GM21619 (cell line): ENCODE data around the gene SLC35E1.
"Not testable (repeated sequence)": the region's sequence is repeated elsewhere in the genome, so short reads cannot be mapped to it uniquely, and the experiment has no call there.

Source experiments
- ATAC-seq: cut with Tn5 transposase; IDR thresholded peaks from one replicate; pipeline ENCODE4 v1.9.1; 2021; ENCODE audit not compliant: unreplicated experiment

SLC35E1 gene

DNA sequence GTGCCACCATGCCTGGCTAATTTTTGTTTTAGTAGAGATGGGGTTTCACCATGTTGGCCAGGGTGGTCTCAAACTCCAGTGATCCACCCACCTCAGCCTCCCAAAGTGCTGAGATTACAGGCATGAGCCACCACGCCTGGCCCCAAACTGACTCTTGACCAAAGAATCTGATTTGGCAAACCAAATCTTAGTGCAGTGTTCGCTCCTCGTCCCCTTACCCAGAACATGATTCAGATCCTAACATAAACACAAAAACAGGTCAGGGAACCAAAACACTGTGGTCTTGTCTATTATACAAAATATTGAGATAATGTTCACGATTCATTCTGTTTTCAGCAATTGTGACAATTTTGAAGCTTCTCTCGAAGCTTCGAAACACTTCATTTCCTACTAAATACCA lies 20.3 kb downstream of the SLC35E1 start:
- ATAC-seq, result not testable (repeated sequence)

DNA sequence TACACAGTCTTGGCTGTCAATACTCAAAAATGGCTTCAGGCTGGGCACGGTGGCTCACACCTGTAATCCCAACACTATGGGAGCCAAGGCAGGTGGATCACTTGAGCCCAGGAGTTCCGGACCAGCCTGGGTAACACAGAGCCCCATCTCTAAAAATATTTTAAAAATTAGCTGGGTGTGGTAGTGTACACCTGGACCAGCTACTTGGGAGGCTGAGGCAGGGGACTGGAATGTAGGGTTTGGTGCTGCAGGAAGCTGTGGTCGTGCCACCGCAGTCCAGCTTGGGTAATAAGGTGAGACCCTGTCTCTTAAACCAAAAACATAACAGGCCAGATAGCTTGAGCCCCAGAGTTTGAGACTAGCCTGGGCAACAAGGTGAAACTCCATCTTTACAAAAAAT lies 23.3 kb downstream of the SLC35E1 start:
- ATAC-seq, result no peak

DNA sequence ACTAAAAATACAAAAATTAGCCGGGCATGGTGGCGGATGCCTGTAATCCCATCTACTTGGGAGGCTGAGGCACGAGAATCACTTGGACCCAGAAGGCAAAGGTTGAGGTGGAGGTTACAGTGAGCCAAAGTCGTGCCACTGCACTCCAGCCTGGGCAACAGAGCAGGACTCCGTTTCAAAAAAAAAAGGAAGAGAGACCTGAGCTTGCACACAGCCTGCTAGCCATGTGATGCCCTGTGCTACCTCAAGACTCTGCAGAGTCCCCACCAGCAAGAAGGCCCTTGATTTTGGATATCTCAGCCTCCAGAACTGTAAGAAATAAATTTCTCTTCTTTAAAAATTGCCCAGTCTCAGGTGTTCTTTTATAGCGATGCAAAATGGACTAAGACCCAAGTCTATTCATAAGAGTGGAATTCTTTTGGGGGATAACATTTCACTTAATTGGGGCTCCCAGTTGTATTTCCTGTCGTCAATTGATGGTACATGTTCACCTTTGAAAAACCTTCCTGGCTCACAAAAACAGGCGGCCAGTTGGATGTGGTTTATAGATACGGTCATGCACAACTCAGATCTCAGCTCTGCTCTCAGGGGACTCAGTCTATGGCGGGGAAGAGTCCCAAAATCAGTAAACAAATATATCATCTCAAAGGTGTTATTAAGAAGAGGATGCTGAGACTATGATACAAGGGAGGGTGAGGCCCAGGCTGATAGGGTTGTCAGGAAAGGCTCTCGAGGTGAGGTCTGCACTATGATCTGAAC lies 27.6 kb downstream of the SLC35E1 start:
- no peak for ATAC-seq

DNA sequence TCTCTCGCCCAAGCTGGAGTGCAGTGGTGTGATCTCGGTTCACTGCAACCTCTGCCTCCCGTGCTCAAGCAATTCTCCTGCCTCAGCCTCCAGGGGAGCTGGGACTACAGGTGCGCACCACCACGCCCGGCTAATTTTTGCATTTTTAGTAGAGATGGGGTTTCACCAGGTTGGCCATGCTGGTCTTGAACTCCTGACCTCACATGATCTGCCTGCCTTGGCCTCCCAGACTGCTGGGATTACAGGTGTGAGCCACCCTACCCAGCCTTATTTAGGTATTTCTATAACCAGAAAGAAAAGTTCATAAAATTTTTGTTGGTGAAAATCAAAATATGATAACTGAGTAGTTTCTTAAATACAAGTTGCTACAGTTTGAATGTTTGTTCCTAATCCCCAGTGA lies 28.5 kb downstream of the SLC35E1 start:
- ATAC-seq, result not testable (repeated sequence)

DNA sequence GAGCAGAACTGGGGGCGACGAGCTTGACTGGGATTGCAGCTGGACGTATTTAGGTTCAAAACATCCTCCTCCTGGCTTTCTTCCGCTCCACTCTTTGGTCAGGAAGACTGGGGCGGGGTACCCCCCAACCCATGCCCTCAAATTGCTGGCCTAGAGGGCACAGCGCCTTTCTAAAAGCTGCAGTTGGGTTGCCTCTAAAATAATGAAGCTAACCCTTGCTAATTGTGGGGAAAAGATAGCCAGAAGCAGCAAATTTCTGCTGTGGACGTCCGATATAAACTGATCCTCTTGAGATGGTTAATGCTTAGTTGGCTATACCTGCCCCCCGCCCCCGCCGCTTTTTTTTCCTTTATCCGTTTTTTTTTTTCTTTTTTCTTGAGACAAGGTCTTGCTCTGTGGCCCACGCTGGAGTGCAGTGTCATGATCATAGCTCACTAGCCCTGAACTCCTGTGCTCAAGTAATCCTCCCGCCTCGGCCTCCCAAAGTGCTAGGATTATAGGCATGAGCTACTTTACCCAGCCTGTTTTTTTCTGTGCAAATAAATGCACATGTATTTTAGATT lies 29.2 kb downstream of the SLC35E1 start:
- no peak for ATAC-seq

DNA sequence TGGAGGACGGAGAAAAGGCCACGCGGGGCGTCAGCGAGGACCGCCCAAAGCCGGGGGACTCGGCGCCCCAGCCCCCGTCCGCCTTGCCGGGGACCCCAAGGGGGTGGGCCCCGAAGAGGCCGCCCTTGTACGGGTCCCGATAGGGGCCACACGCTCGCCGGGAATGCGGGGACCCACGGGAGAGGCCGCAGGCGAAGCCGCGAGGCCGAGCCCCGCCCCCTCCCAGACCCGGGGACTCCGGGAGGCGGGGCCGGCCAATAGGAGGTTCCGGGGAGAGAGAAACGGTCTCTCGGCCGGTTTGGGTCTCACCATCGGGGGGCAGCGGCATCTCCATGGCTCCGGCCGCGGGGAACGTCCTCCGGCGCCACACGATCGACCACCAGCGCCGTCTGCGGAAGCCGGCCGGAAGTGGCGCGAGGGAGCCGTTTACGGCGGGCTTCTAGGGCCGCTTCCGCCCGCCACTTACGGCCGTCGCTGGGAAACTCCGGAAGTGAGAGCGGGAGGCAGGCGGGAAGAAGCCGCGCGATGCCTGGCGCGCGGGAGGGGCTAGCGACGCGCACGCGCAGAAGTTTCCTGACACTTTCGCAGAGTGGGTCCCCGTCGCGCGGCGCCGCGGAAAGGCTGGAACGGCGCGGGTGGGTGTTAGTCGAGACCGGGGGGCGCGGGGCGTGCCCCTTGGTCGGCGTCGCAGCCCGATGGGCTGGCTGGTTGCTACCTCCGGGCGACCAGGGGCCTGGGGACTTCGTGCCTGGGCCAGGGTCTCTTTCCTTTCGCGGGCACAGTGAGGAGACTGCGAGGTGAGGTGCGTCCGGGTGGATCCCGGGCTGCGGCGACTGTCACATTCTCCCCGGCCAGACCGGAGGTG lies 29.9 kb downstream of the SLC35E1 start, which contains the start of gene CHERP:
Gene CHERP (minus strand): TSS at position 393 of the 865 bp plus-strand sequence. CDS start 59 bp downstream, at position 334.
- ATAC-seq, result peak; percentile 68

DNA sequence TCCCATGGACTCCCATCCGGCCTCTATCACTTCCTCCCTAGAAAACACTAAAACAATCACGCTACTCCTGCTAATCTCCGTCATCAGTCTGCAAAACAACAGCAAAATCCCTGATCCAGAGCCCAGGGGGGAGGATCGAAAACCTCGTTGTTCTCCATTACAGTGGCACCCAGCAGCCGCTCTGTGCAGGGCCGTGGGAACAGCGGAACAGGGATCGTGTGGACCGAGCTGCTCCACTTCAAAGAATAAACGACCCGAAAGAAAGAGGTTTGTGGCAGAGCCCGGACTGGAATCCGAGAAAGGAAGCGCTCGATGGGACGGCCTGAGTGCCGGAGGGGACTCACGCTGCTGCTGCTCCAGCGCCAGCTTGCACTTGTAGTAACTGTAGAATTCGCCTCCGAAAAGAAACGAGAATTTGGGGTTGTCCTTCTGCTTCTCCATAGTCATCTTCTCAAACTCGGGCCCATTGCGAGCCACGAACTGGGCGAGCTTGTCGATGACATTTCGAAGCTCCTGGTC lies 30.6 kb downstream of the SLC35E1 start:
- no peak for ATAC-seq

DNA sequence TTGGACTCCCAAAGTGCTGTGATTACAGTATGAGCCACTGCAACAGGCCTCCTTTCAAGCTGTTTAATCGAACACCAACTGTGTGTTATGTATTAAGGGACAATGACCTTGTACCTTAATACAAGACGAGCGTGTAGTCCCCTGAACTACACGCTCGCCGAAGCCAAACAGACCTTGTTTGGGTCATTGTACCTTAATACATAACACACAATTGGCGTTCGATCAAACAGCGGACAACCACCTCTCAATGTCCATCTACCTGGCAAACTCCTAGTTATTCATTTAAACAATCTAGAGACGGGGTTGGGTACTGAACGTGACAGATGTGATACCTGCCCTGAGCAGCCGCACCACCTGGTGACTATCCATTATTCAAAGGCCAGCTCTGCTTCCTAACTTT lies 31.3 kb downstream of the SLC35E1 start:
- no peak for ATAC-seq

DNA sequence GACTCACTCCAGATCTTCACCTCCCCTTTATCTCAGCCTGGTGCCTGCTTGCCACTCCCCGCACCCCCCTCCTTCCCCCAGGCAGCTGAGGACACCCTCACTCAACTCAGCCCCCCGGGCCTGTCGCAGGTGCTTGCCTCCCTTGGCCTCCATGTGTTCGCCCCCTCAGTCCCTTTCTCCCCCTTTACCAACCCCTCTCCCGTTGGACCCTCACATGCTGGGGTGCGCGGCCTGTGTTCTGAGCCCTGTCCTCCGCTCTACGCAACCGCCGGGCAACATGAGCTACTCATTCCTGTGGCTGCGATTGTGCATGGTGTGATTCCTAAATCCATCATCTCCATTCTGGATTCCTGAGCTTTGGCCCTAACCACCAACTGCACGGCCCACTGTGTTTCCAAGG lies 35.1 kb downstream of the SLC35E1 start:
- ATAC-seq, result no peak

DNA sequence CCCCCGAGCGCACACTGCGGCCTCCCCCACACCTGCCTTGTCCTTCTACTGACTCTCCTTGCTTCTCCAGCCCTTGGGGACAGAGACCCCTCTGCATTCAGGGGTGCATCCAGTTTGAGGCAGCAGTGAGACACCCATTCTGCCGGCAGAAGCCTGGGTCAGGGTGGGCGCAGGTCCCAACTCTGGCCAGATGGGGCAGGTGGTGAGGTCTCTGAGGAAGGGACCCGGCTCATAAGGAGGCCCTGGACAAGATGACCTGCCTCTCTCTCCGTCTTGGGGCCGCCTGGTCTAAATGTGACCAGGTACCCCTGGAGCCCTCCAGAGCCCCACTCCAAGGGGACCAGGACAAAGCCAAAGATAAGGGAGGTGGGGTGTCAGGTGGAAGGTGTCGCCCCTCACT lies 36.1 kb downstream of the SLC35E1 start:
- no peak for ATAC-seq

DNA sequence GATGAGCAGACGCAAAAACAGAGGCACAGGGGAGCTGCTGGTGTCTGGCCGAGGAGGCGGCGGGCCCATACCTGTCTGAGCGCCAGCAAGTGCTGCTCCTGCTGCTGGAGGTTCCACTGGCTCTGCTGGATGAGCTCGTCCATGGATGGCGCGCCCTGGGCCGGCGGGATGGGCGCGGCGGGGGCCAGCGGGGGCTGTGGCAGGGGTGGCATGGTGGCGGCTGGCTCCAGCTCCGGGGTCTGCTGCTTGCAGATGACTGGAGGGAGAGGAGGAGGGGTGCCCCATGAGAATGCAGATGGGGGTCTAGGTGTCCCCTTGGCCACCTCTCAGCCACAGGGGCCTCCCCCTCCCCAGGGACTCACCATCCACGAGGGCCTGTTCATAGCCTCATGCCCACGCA lies 36.8 kb downstream of the SLC35E1 start:
- no peak for ATAC-seq

DNA sequence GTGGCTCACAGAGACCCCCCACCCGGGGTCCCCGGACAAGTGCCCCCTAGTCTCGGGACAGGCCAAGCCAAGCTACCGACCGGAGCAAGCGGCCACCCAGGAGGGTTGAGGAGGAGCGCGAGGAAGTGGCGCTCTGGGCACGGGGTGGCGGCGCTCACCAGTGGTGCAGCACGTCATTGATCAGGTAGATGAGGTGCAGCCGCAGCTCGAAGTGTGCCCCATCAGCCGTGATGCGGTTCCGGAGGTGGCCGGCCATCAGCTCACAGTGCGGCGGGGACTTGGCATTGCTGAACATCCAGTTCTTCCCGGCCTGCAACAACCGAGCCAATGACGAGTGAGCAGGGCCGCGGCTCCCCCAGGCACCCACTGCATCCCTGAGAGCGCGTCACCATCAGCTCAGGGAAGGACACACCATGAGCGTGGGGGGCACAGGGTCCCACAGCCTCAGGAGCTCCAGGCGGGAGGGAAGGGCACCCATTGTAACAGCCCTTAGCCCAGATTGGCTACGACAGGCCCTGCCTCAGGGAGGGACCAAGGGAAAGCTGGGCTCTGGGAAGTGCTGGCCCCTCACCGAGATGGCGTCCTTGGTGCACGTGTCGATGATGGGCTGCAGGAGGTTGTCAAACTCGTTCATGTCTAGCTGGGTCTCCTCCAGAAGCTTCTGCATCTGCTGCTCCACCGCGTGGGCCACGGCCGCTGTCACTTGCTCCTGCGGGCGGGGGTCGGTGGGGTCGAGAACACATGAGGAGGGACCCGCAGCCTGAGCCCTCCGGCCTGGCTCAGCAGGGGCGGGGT lies 39.6 kb downstream of the SLC35E1 start:
- no peak for ATAC-seq

DNA sequence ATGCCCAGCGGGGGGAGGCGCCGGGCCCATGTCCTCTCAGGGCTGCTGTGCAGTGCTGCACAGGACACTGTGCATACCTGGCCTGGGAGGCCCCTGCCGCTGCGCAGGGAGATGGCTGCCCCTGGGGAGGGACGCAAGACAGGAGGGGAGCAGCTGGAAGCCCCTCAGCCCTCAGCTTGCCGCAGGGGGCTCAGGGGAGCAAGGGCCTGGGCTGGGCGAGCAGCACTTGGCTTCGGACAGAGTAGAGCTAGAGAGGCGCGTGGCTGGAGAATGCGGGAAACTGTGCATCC lies 40.9 kb downstream of the SLC35E1 start:
- no peak for ATAC-seq

DNA sequence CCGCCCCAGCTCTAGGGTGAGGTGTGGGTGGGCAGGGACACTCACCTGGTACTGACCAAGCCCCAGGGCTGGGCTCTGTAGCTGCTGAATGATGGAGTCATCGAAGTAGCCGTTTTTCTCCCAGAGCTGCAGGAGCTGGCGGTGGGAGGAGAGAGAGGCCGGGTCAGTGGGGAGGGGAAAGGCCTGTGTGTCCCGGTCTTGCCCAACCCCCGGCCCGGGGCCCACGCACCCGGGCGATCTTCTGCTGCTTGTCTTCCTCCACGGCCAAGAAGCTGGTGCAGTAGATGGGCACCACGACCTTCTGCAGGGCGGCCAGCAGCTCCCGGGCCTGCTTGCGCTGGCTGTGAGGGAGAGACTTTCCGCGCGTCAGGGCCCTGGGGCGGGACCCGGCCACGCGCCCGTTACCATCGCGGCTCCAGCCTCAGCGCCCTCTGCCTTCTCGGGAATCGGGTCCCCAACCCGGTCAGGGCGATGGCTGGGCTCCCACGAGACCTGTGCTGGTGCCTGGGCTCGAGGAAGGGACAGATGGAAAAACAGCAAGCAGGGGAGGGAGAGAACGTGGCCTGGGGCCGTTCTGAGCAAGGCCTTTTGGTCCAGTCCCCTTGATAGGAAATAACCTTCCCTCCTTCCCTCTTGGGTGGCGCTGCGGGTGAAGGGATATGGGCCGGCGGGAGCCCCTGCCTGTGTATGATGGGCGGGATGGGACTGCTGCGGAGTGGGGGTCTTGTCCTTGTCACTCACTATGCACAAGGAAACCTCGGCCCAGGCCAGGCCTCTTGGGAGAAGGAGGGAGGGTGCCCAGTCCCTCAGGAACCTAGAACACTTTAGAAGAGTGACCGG lies 41.5 kb downstream of the SLC35E1 start:
- ATAC-seq, result no peak

DNA sequence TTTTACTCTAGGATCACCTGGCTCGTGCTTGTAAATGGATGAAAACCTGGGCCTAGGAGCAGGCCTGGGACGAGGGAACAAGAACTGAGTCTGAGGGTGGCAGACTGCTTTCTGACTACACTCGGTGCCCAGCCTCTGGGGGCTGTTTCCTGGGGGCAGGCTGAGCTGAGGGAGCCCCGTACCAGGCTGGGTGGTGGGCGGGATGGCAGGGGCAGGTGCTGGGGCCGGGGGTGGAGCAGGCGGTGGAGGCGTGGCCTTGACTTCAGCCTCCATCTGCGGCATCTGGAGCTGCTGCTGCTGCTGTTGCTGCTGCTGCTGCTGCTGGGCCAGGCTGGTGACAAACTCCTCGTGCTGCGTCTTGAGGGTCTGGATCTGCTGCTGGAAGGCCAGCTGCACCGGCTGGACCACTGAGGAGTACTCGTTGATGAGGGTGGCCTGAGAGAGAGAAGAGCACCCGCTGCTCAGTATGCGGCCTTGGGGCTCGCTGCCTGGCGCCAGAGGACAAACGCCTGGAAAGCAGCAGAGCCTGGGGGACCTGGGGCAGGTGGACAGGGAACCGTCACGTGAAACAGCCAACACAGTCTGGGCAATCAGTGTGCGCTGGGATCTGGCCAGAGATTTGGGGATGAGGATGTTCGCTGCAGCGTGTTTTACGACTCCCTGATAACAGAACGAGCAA lies 42.6 kb downstream of the SLC35E1 start:
- ATAC-seq, result no peak

DNA sequence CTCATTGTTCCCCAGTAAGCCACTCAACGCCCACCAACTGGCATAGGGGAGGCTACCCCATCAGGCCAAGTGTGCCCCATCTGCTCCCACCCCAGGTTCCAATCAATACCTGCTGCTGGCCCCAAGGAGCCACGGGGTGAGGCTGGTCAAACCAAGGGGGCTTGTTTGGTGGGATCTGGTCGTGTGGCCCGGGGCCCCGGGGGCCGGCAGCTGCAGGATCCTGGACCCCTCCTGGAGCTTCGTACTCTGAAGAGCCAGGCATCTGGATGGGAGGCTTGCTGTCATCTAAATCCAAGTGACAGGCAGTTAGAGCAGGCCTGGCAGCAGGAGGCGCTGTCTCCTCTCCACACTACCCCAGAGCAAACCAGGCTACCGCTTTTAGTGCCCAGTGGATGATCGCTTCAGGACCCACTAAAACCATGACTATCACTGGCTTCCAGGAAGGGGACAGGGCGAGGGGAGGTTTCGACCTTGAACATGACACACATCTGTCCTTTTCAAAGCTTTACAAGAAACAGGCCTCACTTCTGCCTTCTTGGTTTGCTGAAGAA lies 44.2 kb downstream of the SLC35E1 start:
- ATAC-seq, result no peak

DNA sequence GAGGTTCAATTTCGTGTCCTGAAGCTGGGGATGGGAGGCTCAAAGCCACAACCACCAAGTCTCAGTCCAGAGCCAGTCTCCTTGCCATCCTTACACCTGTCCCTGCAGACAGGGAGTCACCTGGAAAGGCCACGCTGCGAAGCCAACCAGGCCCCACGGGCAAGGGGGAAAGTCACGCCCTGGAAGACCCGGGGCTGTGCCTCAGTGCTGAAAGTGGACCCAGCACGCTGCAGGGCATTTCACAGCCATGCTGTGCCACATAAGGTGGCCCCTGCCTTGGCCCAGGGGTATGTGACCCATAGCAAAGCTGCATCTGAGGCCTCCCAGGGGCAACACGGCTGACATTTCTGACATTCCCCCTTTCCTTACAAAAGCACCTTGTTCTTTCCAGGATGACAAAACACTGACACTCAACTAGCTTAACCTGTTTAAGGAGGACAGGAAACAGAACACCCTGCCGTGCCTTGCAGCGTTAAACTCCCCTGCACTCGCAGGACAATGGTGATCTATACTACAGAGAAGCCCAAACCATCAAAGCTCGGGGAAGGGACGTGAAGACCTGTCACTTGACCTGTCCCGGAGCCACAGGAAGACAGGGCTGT lies 44.8 kb downstream of the SLC35E1 start:
- ATAC-seq, result no peak

DNA sequence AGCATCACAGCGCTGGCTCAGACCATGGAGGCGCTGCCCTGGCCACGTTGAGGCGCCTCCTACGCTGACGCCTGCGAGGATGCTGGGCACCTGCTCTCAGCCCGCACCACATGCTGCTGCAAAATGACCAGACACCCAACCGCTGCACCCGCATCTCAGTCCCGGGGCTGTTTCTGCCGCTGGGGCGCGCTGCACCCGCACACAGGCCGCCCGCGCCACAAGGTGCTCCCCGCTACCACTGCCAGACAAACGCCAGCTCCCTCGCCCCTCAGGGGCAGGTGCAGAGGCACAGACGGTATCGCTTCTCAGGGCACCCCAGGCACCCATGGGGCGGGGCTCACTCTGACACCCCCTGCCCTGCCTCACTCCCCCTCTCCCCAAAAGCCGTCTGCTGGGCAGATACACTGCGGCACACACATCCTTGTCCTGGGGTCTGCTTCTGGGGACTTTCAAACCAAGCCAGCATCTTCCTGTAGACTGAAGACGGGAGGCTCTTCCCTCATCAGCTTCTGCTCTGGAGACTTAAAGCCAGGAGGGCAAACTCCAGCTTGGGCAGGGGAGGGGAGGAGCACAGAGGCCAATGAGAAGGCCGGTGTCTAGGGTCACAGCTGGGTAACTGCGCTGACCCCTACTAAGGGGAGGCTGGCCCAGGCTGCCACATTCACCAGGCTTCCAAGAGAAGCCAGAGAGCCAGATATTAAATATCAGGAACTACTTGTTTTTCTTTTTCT lies 46.3 kb downstream of the SLC35E1 start:
- no peak for ATAC-seq
